Kidney tubule cell (primary cell): Measurements from ENCODE around the gene RALGPS1.

Source experiments
- DNase-seq: peaks from one replicate; pipeline ENCODE4 v3.0.0-alpha.2; 2018; ENCODE audit warnings: low spot score

RALGPS1 gene

GRCh38 chr9:127122176-127123063, 207.8 kb downstream of the RALGPS1 start, which contains the start of gene ANGPTL2:
ANGPTL2 (minus strand) TSS chr9:127122635; CDS start chr9:127108731, 13,904 bp downstream.
- DNase-seq, result peak; percentile 89

- peak; percentile 20 for DNase-seq
Measured at GRCh38 chr9:127123064-127123890, 208.7 kb downstream of the RALGPS1 start.

- no peak for DNase-seq
Measured at GRCh38 chr9:127124111-127124531, 209.5 kb downstream of the RALGPS1 start.

- no peak for DNase-seq
Measured at GRCh38 chr9:127124792-127125191, 210.2 kb downstream of the RALGPS1 start.

- no peak for DNase-seq
Measured at GRCh38 chr9:127126971-127127370, 212.4 kb downstream of the RALGPS1 start.

- peak; percentile 76 for DNase-seq
Measured at GRCh38 chr9:127128341-127129072, 213.9 kb downstream of the RALGPS1 start.

GRCh38 chr9:127129073-127129717, 214.6 kb downstream of the RALGPS1 start:
- no peak for DNase-seq

- no peak for DNase-seq
Measured at GRCh38 chr9:127129718-127130085, 215.1 kb downstream of the RALGPS1 start.

GRCh38 chr9:127130235-127130634, 215.7 kb downstream of the RALGPS1 start:
- DNase-seq, result no peak

- DNase-seq, result no peak
Measured at GRCh38 chr9:127130661-127131538, 216.3 kb downstream of the RALGPS1 start.

- DNase-seq, result peak; percentile 76
Measured at GRCh38 chr9:127131871-127132270, 217.3 kb downstream of the RALGPS1 start.

- no peak for DNase-seq
Measured at GRCh38 chr9:127132375-127132774, 217.8 kb downstream of the RALGPS1 start.

- DNase-seq, result no peak
Measured at GRCh38 chr9:127132921-127133647, 218.5 kb downstream of the RALGPS1 start.

- no peak for DNase-seq
Measured at GRCh38 chr9:127133739-127134167, 219.2 kb downstream of the RALGPS1 start.

- DNase-seq, result no peak
Measured at GRCh38 chr9:127135056-127135745, 220.6 kb downstream of the RALGPS1 start.

- no peak for DNase-seq
Measured at GRCh38 chr9:127136081-127136879, 221.7 kb downstream of the RALGPS1 start.

GRCh38 chr9:127136880-127137639, 222.5 kb downstream of the RALGPS1 start:
- DNase-seq, result no peak
